22Rv1 (cell line): ENCODE results near the gene NOXO1.

Experiments
- H3K27ac ChIP-seq: fragments of 450-650 bp; 2 replicates; pipeline ENCODE4 v1.5.1; 2017
- CTCF ChIP-seq: fragments of 450-650 bp; IDR thresholded peaks from 2 replicates; pipeline ENCODE4 v1.5.1; 2017; ENCODE audit warnings: mild to moderate bottlenecking
- ZFX ChIP-seq: fragments of 450-650 bp; IDR thresholded peaks from 2 replicates; pipeline ENCODE4 v1.6.1; 2017; ENCODE audit warnings: antibody characterized with exemption, borderline replicate concordance

Gene NOXO1

GRCh38 chr16:2009791-2010510 is 28.7 kb upstream of the NOXO1 start, which contains the start of gene ZNF598:
Gene ZNF598, minus strand, starts transcription at chr16:2009821.
- TF ChIP-seq CTCF (no peak), ZFX (no peak)
- peak within 1 kb of the TSS; percentile 86 for H3K27ac ChIP-seq

GRCh38 chr16:2009164-2009711 is 28.0 kb upstream of the NOXO1 start:
- no peak; the same call in 1 of the 2 replicates for TF ChIP-seq CTCF
- no peak for TF ChIP-seq ZFX
- peak overlapping the region; percentile 86 for H3K27ac ChIP-seq

- no peak for TF ChIP-seq CTCF
- no peak for TF ChIP-seq ZFX
- peak overlapping the region; percentile 86 for H3K27ac ChIP-seq
These were observed 27.4 kb upstream of the NOXO1 start for GRCh38 chr16:2008631-2009163.

- H3K27ac ChIP-seq, result peak overlapping the region; percentile 86
- TF ChIP-seq ZFX (no peak), CTCF (no peak)
These were observed 26.8 kb upstream of the NOXO1 start for GRCh38 chr16:2008009-2008526.

GRCh38 chr16:2007081-2007836 is 26.0 kb upstream of the NOXO1 start:
- peak overlapping the region; percentile 86 for H3K27ac ChIP-seq
- TF ChIP-seq ZFX (no peak), CTCF (no peak)

- H3K27ac ChIP-seq, result no peak overlapping the region
These were observed 25.0 kb upstream of the NOXO1 start for GRCh38 chr16:2006317-2006716.

More at GRCh38 chr16:2006317-2006716, 25.0 kb upstream of the NOXO1 start:
- TF ChIP-seq CTCF (no peak), ZFX (no peak)
